Panc1 (cell line): ENCODE results near the gene ANKRD65. TPM values are rescaled to one million over a fixed set of nuclear protein-coding genes. Genes with fewer than 3 reads are reported as not detected.
"Not testable (repeated sequence)": the region's sequence is repeated elsewhere in the genome, so short reads cannot be mapped to it uniquely, and the experiment has no call there.

Source experiments
- ATAC-seq: fragments of 200-7000 bp; cut with Tn5 transposase; 2 replicates; pipeline ENCODE4 v1.9.1; 2020; ENCODE audit warnings: mild to moderate bottlenecking, moderate library complexity
- BruUV-seq: library from RNA; stranded (reverse); fragments of 400-500 nt; replicated peaks from 2 replicates; lab custom pipeline; 2021; lab: Mats Ljungman, UMichigan
- CTCF ChIA-PET: fragments of 300-600 bp; sonication (Branson Sonifier 250); formaldehyde crosslinking; loops from one replicate; lab custom pipeline; 2022; ENCODE audit warnings: antibody characterized with exemption; lab: Charles Lee
- POLR2A ChIA-PET: fragments of 300-600 bp; sonication (Branson Sonifier 250); formaldehyde crosslinking; loops from one replicate; lab custom pipeline; 2022; ENCODE audit warnings: antibody characterized with exemption; lab: Charles Lee
- DNase-seq: peaks from one replicate; pipeline ENCODE4 v3.0.0-alpha.2; 2010; ENCODE audit warnings: low read depth, low spot score
- H3K27ac ChIP-seq: 2 replicates; pipeline ENCODE4 v1.5.1; 2011; ENCODE audit warnings: mild to moderate bottlenecking, low read length, inconsistent platforms
- H3K27me3 ChIP-seq: fragments of 200-500 bp; sonication (Bioruptor generic); 2 replicates; pipeline ENCODE4 v1.6.0; 2014; ENCODE audit warnings: low read length, inconsistent platforms; ENCODE audit not compliant: control insufficient read depth, insufficient read depth
- H3K36me3 ChIP-seq: fragments of 200-500 bp; sonication (Bioruptor generic); 2 replicates; pipeline ENCODE4 v1.5.1; 2014; ENCODE audit warnings: inconsistent platforms, mild to moderate bottlenecking, low read length, moderate library complexity; ENCODE audit not compliant: control insufficient read depth, insufficient read depth
- H3K4me1 ChIP-seq: 2 replicates; pipeline ENCODE4 v1.5.1; 2011; ENCODE audit warnings: inconsistent platforms, mild to moderate bottlenecking, low read length, moderate library complexity; ENCODE audit not compliant: control insufficient read depth, insufficient read depth
- H3K4me3 ChIP-seq, 2 experiments: 2 replicates each; pipeline ENCODE4 v1.5.1; 2011 to 2012; ENCODE audit warnings: low read depth in 2 of 2, low read length in 2 of 2, mild to moderate bottlenecking in 2 of 2, inconsistent platforms in 1 of 2, moderate library complexity in 1 of 2
- H3K9me3 ChIP-seq: fragments of 200-500 bp; sonication (Bioruptor generic); 2 replicates; pipeline ENCODE4 v1.5.1; 2014; ENCODE audit warnings: low read depth, mild to moderate bottlenecking, inconsistent platforms, low read length, moderate library complexity; ENCODE audit not compliant: control insufficient read depth, insufficient read depth
- CTCF ChIP-seq: fragments of 450-650 bp; IDR thresholded peaks from 2 replicates; pipeline ENCODE4 v1.5.1; 2017; ENCODE audit warnings: mild to moderate bottlenecking
- POLR2AphosphoS5 ChIP-seq: IDR thresholded peaks from 2 replicates; pipeline ENCODE4 v1.6.1; 2012; ENCODE audit warnings: mild to moderate bottlenecking, low read depth, low read length, moderate library complexity
- REST ChIP-seq, 2 experiments: IDR thresholded peaks; 2 replicates each; pipeline ENCODE4 v1.6.1; 2011 to 2012; ENCODE audit warnings: low read depth in 2 of 2, control low read depth in 1 of 2, low read length in 1 of 2, mild to moderate bottlenecking in 1 of 2, moderate library complexity in 1 of 2; ENCODE audit not compliant: insufficient read depth in 1 of 2
- SIN3A ChIP-seq: IDR thresholded peaks from 2 replicates; pipeline ENCODE4 v1.6.1; 2012; ENCODE audit warnings: low read depth, mild to moderate bottlenecking, low read length, moderate library complexity, borderline replicate concordance; ENCODE audit not compliant: insufficient read depth
- TCF7L2 ChIP-seq: IDR thresholded peaks from 2 replicates; pipeline ENCODE4 v1.6.1; 2011; ENCODE audit warnings: mild to moderate bottlenecking, low read depth, low read length, inconsistent platforms
- in situ Hi-C: cut with HindIII; loops from 2 replicates; pipeline ENCODE4 v1.10.0; 2016; ENCODE audit warnings: low sequenced_read_pairs, low pct_unique_long_range_greater_than_20kb
- intact Hi-C: fragments of 100-400 bp; cut with micrococcal nuclease; formaldehyde crosslinking; loops from one replicate; pipeline ENCODE4 v1.10.0; 2022; ENCODE audit not compliant: unreplicated experiment
- total RNA-seq: library from RNA; stranded (reverse); gene quantifications from one replicate; pipeline ENCODE4 v1.2.1, GENCODE V29; 2021; ENCODE audit not compliant: unreplicated experiment

Gene ANKRD65
- total RNA-seq, 1 experiment from 2014 or later = 1.9 TPM

- CTCF ChIA-PET = no interaction called here
- H3K4me3 ChIP-seq = no peak overlapping the region
- no peaks in the 10 kb centered on the region for H3K27me3 ChIP-seq
- H3K9me3 ChIP-seq = no peaks in the 10 kb centered on the region
- H3K36me3 ChIP-seq = peaks cover 13% of the 10 kb centered on the region
- TF ChIP-seq POLR2AphosphoS5 (0 out of 2 replicates have a peak, but pooled peaks have one; percentile 29), REST (IDR thresholded peaks at IDR 0.05; ENCODE audit: insufficient read depth in 1 of 2, low read depth in 2 of 2, low read length in 1 of 2) (no peak)
- no TSS peak for BruUV-seq
- in situ Hi-C loops (no loop called here), intact Hi-C loops (loop anchor here (5.0 kb wide), 1 partner anchor 34 kb away; the partner anchor contains the start of gene VWA1)
- H3K4me1 ChIP-seq = peaks cover 52% of the 10 kb centered on the region
- POLR2A ChIA-PET = no interaction called here
- DNase-seq = no peak
- no peak for ATAC-seq
- peak overlapping the region; percentile 98 for H3K27ac ChIP-seq
These were observed 17.4 kb downstream of the ANKRD65 start for GRCh38 chr1:1403653-1404052.

GRCh38 chr1:1402901-1403392 is 18.1 kb downstream of the ANKRD65 start:
- BruUV-seq = not testable (repeated sequence)

GRCh38 chr1:1402072-1402900 is 18.8 kb downstream of the ANKRD65 start:
- Histone ChIP-seq H3K4me1 (peaks cover 55% of the 10 kb centered on the region), H3K36me3 (peaks cover 16% of the 10 kb centered on the region), H3K27me3 (no peaks in the 10 kb centered on the region), H3K4me3 (peak overlapping the region in 1 of 2 experiments; percentile 23; a peak in 2 of 4 replicates), H3K9me3 (no peaks in the 10 kb centered on the region), H3K27ac (peak overlapping the region; percentile 98)
- ChIA-PET POLR2A (interaction anchor here (1.0 kb wide), 1 partner anchor 29 kb away, joined by 3 read pairs; no protein-coding TSS in a partner anchor), CTCF (interaction anchor here (0.7 to 1.5 kb wide), 3 partner anchors 29 to 106 kb away, joined by 3 to 11 read pairs (median 5); no protein-coding TSS in a partner anchor)
- in situ Hi-C loops (no loop called here), intact Hi-C loops (loop anchor here (5.0 kb wide), 1 partner anchor 35 kb away; the partner anchor contains the start of gene VWA1)
- no TSS peak for BruUV-seq
- peak; percentile 41 for ATAC-seq
- DNase-seq = peak; percentile 68
- TF ChIP-seq CTCF (peak; percentile 92), REST (IDR thresholded peaks at IDR 0.05; ENCODE audit: insufficient read depth in 1 of 2, low read depth in 2 of 2, low read length in 1 of 2) (no peak), SIN3A (0 out of 2 replicates have a peak, but pooled peaks have one; percentile 19), TCF7L2 (no peak), POLR2AphosphoS5 (no peak)

More at GRCh38 chr1:1402901-1403392, 18.1 kb downstream of the ANKRD65 start:
- H3K27me3 ChIP-seq, ATAC-seq, in situ Hi-C loops, H3K4me3 ChIP-seq, DNase-seq, H3K9me3 ChIP-seq: not testable (repeated sequence)
- ChIA-PET POLR2A (interaction anchor here (1.0 kb wide), 1 partner anchor 28 kb away, joined by 3 read pairs; no protein-coding TSS in a partner anchor), CTCF (interaction anchor here (0.7 to 1.5 kb wide), 3 partner anchors 28 to 107 kb away, joined by 3 to 11 read pairs (median 5); no protein-coding TSS in a partner anchor)
- intact Hi-C loops = loop anchor here (5.0 kb wide), 1 partner anchor 34 kb away; the partner anchor contains the start of gene VWA1
- Histone ChIP-seq H3K27ac (peak overlapping the region; percentile 98), H3K36me3 (peaks cover 16% of the 10 kb centered on the region), H3K4me1 (peaks cover 50% of the 10 kb centered on the region)
